ENCODE measurements around the gene SCYL1.

SCYL1 gene

GRCh38 chr11:65572356-65573051 is 47.6 kb downstream of the SCYL1 start, which contains the start of gene FAM89B:
Gene FAM89B (plus strand): TSS chr11:65572538. CDS start chr11:65572670, 132 bp downstream.
- peak; percentile 80 for DNase-seq

GRCh38 chr11:65573391-65574079 is 48.7 kb downstream of the SCYL1 start:
- no peak for DNase-seq

- peak; percentile 52 for DNase-seq
Observed at GRCh38 chr11:65574109-65574810, 49.4 kb downstream of the SCYL1 start.

- no peak for DNase-seq
Observed at GRCh38 chr11:65574811-65575567, 50.1 kb downstream of the SCYL1 start.

GRCh38 chr11:65575568-65576231 is 50.8 kb downstream of the SCYL1 start, which contains the start of gene EHBP1L1:
Gene EHBP1L1 (plus strand): TSS chr11:65576053. CDS start chr11:65576303, 250 bp downstream.
- DNase-seq = peak; percentile 45

- no peak for DNase-seq
Observed at GRCh38 chr11:65576232-65576866, 51.5 kb downstream of the SCYL1 start.

GRCh38 chr11:65576867-65577755 is 52.2 kb downstream of the SCYL1 start:
- no peak for DNase-seq

- DNase-seq = no peak
Observed at GRCh38 chr11:65577756-65578109, 52.9 kb downstream of the SCYL1 start.

GRCh38 chr11:65578134-65578533 is 53.3 kb downstream of the SCYL1 start:
- no peak for DNase-seq

GRCh38 chr11:65578667-65579066 is 53.8 kb downstream of the SCYL1 start:
- DNase-seq = no peak

GRCh38 chr11:65579291-65579690 is 54.4 kb downstream of the SCYL1 start:
- no peak for DNase-seq

GRCh38 chr11:65580031-65580692 is 55.3 kb downstream of the SCYL1 start:
- DNase-seq = no peak

- no peak for DNase-seq
Observed at GRCh38 chr11:65580756-65581155, 55.9 kb downstream of the SCYL1 start.

GRCh38 chr11:65581928-65582327 is 57.0 kb downstream of the SCYL1 start:
- no peak for DNase-seq

- no peak for DNase-seq
Observed at GRCh38 chr11:65583589-65583988, 58.7 kb downstream of the SCYL1 start.

- DNase-seq = no peak
Observed at GRCh38 chr11:65584106-65584505, 59.2 kb downstream of the SCYL1 start.

- DNase-seq = no peak
Observed at GRCh38 chr11:65584723-65585171, 59.9 kb downstream of the SCYL1 start.

- no peak for DNase-seq
Observed at GRCh38 chr11:65585396-65586246, 60.7 kb downstream of the SCYL1 start.

GRCh38 chr11:65586247-65586630 is 61.4 kb downstream of the SCYL1 start:
- no peak for DNase-seq
